A673 (cell line): ENCODE data around the gene ZDHHC23.

Experiments used
- CTCF ChIP-seq: fragments of 300-800, 200-600 bp; sonication (generic); conservative IDR thresholded peaks from 2 replicates; pipeline ENCODE4 v1.5.1; 2017; ENCODE audit warnings: low read depth, mild to moderate bottlenecking, antibody characterized with exemption, low read length, moderate library complexity, mixed read lengths
- EZH2 ChIP-seq: fragments of 200-600 bp; sonication (generic); IDR thresholded peaks from 2 replicates; pipeline ENCODE4 v1.6.1; 2017; ENCODE audit warnings: borderline replicate concordance, low read depth, mild to moderate bottlenecking, mixed read lengths, antibody characterized with exemption, low read length; ENCODE audit not compliant: poor library complexity, severe bottlenecking

DNA sequence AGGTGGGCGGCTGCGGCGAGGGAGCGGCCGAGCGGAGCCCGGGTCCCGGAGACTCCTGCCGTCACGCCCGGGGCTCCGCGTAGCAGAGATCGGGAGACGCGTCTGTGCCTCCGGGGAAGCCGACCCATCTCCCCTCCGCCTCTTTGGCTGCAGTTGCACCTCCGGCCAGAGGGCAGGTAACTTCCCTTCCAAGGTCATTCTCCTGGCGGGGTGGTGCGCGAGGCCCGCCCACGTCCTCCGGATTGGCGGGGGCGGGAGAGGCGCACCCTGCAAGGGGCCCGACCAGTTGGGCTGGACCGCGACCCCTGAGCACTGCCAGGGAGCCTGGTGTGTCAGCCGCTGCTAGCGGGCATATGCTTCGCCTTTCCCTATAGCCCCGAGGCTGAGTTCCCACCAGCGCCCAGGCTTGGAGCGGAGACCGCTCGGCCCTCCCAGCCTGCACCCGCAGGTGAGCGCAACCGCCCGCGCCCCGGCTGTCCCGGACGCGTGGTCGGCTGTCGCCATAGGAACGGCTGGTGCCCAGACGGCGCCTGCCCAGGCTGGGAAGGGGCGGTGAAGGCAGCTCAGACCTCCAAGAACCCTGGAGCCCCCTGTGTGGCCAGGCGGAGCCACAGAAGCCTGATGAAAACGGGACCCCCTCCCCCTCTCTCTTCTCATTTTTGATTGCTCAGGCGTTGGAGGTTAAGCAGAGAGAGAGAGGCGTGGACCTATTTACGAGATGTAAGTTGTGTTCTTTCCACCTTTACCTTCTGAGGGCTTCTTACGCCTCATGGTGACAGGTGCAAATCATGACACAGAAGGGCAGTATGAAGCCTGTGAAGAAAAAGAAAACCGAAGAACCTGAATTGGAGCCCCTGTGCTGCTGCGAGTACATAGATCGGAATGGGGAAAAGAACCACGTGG lies 453 bp downstream of the ZDHHC23 start:
- TF ChIP-seq CTCF (no peak), EZH2 (no peak)
